ENCODE results near the gene PCDHGA1. TPM values are rescaled to one million over a fixed set of nuclear protein-coding genes. Genes with fewer than 3 reads are reported as not detected.
"Not testable (repeated sequence)": the region's sequence is repeated elsewhere in the genome, so short reads cannot be mapped to it uniquely, and the experiment has no call there.

The PCDHGA1 gene
- polyA plus RNA-seq, 1 donor, result 0.58 TPM

- DNase-seq (ENCODE audit: low read depth), result no peak
Observed at GRCh38 chr5:141382469-141383294, 52.4 kb downstream of the PCDHGA1 start, which contains the start of gene PCDHGA7. Gene PCDHGA7 (plus strand): TSS chr5:141382742. CDS start chr5:141382900, 158 bp downstream.

- no peak for DNase-seq (ENCODE audit: low read depth)
Observed at GRCh38 chr5:141383345-141383744, 53.0 kb downstream of the PCDHGA1 start.

DNA sequence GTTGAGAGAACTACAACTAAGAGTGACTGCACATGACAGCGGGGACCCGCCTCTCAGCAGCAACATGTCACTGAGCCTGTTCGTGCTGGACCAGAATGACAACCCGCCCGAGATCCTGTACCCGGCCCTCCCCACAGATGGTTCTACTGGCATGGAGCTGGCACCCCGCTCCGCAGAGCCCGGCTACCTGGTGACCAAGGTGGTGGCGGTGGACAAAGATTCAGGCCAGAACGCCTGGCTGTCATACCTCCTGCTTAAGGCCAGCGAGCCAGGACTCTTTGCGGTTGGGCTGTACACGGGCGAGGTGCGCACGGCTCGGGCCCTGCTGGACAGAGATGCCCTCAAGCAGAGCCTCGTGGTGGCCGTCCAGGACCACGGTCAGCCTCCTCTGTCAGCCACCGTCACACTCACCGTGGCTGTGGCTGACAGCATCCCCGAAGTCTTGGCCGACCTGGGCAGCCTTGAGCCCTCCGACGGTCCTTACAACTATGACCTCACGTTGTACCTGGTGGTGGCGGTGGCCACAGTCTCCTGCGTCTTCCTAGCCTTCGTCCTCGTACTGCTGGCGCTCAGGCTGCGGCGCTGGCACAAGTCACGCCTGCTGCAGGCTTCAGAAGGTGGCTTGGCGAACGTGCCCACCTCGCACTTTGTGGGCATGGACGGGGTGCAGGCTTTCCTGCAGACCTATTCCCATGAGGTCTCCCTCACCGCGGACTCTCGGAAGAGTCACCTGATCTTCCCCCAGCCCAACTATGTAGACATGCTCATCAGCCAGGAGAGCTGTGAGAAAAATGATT is 54.4 kb downstream of the PCDHGA1 start:
- no peak for DNase-seq (ENCODE audit: low read depth)

GRCh38 chr5:141387557-141388311 is 57.4 kb downstream of the PCDHGA1 start, which contains the start of gene PCDHGB4:
Gene PCDHGB4 (plus strand): TSS chr5:141387698. CDS start chr5:141387885, 187 bp downstream.
- not testable (repeated sequence) for DNase-seq (ENCODE audit: low read depth)

DNA sequence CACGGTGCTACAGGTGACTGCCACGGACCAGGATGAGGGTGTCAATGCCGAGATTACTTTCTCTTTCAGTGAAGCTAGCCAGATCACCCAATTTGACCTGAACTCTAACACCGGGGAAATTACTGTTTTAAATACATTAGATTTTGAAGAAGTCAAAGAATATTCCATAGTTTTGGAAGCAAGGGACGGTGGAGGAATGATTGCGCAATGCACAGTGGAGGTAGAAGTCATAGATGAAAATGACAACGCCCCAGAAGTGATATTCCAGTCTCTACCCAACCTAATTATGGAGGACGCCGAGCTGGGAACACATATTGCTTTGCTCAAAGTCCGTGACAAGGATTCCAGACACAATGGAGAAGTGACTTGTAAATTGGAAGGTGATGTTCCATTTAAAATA is 58.3 kb downstream of the PCDHGA1 start:
- DNase-seq (ENCODE audit: low read depth), result no peak

- DNase-seq (ENCODE audit: low read depth), result no peak
Observed at GRCh38 chr5:141389153-141390042, 59.1 kb downstream of the PCDHGA1 start.

DNA sequence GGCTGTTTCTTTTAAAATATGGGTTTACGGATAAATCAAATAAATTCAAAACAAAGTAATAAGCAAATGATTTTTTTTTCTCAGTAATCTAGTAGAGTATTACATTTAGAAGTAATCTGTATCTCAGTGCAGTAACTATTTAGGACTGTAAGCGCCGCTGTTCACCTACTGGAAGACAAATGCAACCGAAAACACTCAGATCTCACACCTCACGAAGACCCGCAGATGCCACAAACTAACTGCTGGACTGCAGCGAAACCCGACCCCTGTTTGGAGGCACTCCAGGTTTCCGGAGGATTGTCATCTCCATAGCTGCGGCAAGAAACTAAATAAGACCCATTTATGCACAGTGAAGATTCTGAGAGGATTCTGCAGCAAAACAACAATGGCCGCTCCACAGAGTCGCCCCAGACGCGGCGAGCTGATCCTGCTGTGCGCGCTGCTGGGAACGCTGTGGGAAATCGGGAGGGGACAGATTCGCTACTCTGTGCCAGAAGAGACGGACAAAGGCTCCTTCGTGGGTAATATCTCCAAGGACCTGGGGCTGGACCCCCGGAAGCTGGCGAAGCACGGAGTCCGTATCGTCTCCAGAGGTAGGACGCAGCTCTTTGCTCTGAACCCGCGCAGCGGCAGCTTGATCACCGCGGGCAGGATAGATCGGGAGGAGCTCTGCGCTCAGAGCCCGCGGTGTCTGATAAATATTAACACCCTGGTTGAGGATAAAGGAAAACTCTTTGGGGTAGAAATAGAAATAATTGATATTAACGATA is 62.3 kb downstream of the PCDHGA1 start, which contains the start of gene PCDHGA8:
Gene PCDHGA8 (plus strand): TSS at position 205 of the 770 bp plus-strand sequence. CDS start 181 bp downstream, at position 386.
- no peak for DNase-seq (ENCODE audit: low read depth)

DNA sequence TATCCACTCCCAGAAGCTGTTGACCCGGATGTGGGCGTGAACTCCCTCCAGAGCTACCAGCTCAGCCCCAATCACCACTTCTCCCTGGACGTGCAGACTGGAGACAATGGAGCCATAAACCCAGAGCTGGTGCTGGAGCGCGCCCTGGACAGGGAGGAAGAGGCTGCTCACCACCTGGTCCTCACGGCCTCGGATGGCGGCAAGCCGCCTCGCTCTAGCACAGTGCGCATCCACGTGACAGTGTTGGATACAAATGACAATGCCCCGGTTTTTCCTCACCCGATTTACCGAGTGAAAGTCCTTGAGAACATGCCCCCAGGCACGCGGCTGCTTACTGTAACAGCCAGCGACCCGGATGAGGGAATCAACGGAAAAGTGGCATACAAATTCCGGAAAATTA is 63.0 kb downstream of the PCDHGA1 start:
- DNase-seq (ENCODE audit: low read depth), result no peak

DNA sequence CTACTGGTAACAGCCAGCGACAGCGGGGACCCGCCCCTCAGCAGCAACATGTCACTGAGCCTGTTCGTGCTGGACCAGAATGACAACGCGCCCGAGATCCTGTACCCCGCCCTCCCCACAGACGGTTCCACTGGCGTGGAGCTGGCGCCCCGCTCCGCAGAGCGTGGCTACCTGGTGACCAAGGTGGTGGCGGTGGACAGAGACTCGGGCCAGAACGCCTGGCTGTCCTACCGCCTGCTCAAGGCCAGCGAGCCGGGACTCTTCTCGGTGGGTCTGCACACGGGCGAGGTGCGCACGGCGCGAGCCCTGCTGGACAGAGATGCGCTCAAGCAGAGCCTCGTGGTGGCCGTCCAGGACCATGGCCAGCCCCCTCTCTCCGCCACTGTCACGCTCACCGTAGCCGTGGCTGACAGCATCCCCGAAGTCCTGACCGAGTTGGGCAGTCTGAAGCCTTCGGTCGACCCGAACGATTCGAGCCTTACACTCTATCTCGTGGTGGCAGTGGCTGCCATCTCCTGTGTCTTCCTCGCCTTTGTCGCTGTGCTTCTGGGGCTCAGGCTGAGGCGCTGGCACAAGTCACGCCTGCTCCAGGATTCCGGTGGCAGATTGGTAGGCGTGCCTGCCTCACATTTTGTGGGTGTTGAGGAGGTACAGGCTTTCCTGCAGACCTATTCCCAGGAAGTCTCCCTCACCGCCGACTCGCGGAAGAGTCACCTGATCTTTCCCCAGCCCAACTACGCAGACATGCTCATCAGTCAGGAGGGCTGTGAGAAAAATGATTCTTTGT is 64.3 kb downstream of the PCDHGA1 start:
- not testable (repeated sequence) for DNase-seq (ENCODE audit: low read depth)

- not testable (repeated sequence) for DNase-seq (ENCODE audit: low read depth)
Observed at GRCh38 chr5:141397756-141398551, 67.6 kb downstream of the PCDHGA1 start, which contains the start of gene PCDHGB5. Gene PCDHGB5 (plus strand): TSS chr5:141397947. CDS start chr5:141398128, 181 bp downstream.

DNA sequence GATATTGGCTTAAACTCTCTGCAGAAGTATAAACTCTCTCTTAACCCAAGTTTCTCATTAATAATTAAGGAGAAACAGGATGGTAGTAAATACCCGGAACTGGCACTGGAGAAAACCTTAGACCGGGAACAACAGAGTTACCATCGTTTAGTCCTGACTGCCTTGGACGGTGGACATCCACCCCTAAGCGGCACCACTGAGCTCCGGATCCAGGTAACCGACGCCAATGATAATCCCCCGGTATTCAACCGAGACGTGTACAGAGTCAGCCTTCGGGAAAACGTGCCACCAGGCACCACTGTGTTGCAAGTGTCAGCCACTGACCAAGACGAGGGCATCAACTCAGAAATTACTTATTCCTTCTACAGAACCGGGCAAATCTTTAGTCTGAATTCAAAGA is 68.3 kb downstream of the PCDHGA1 start:
- DNase-seq (ENCODE audit: low read depth), result no peak

GRCh38 chr5:141399555-141400258 is 69.4 kb downstream of the PCDHGA1 start:
- DNase-seq (ENCODE audit: low read depth), result no peak

GRCh38 chr5:141402553-141403243 is 72.4 kb downstream of the PCDHGA1 start, which contains the start of gene PCDHGA9:
Gene PCDHGA9 (plus strand): TSS chr5:141402778. CDS start chr5:141402953, 175 bp downstream.
- no peak for DNase-seq (ENCODE audit: low read depth)

- no peak for DNase-seq (ENCODE audit: low read depth)
Observed at GRCh38 chr5:141403387-141403786, 73.1 kb downstream of the PCDHGA1 start.

DNA sequence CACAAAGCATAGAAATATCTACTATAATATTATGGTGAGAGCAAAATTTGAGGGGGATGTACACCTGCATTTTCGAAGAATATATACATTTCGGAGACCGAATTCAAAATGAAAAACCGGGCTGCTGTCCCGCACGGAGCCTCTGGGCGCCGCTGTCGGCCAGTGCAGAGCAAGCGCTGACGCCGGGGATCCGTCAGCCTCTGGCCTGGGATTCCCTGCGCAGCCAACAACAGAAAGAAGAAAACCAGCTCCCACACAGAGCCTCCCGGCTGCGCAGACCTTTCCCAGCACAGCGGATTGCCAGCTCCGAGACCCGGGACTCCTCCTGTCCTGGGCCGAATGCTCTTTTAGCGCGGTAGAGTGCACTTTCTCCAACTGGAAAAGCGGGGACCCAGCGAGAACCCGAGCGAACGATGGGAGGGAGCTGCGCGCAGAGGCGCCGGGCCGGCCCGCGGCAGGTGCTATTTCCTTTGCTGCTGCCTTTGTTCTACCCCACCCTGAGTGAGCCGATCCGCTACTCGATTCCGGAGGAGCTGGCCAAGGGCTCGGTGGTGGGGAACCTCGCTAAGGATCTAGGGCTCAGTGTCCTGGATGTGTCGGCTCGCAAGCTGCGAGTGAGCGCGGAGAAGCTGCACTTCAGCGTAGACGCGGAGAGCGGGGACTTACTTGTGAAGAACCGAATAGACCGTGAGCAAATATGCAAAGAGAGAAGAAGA is 77.6 kb downstream of the PCDHGA1 start, which contains the start of gene PCDHGB6:
Gene PCDHGB6 (plus strand): TSS at position 232 of the 716 bp plus-strand sequence. CDS start 182 bp downstream, at position 414.
- not testable (repeated sequence) for DNase-seq (ENCODE audit: low read depth)

All from forelimb muscle (tissue), 1 donor.